ENCODE data around the gene SCYL2.
"Not testable (repeated sequence)": the region's sequence is repeated elsewhere in the genome, so short reads cannot be mapped to it uniquely, and the experiment has no call there.

SCYL2 gene

DNA sequence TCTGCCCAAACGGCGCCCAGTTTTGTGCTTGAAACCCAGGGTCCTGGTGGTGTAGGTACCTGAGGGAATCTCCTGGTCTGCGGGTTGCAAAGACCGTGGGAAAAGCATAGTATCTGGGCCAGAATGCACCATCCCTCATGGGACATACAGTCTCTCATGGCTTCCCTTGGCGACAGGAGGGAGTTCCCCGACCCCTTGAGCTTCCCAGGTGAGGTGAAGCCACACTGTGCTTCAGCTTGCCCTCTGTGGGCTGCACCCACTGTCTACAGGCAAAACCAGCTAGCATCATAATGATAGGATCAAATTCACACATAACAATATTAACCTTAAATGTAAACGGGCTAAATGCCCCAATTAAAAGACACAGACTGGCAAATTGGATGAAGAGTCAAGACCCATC, 37.4 kb downstream of the SCYL2 start:
- not testable (repeated sequence) for H3K4me1 ChIP-seq (ENCODE audit: control insufficient read depth, insufficient read depth, low read length, poor library complexity, severe bottlenecking); H3K27ac ChIP-seq (ENCODE audit: insufficient read depth, low read length, poor library complexity, severe bottlenecking); DNase-seq; H3K27me3 ChIP-seq (replicated peaks; ENCODE audit: control insufficient read depth, insufficient read depth, low read length, poor library complexity, severe bottlenecking); H3K9me3 ChIP-seq (ENCODE audit: control insufficient read depth, low read length); H3K4me3 ChIP-seq (ENCODE audit: insufficient read depth, low read depth, low read length, poor library complexity, severe bottlenecking)
- H3K36me3 ChIP-seq (ENCODE audit: control insufficient read depth, insufficient read depth, low read length), result peaks cover 18% of the 10 kb centered on the region

GRCh38 chr12:100308138-100308537, 41.2 kb downstream of the SCYL2 start:
- not testable (repeated sequence) for H3K27me3 ChIP-seq (replicated peaks; ENCODE audit: control insufficient read depth, insufficient read depth, low read length, poor library complexity, severe bottlenecking); H3K4me1 ChIP-seq (ENCODE audit: control insufficient read depth, insufficient read depth, low read length, poor library complexity, severe bottlenecking); H3K27ac ChIP-seq (ENCODE audit: insufficient read depth, low read length, poor library complexity, severe bottlenecking)

GRCh38 chr12:100311317-100311716, 44.3 kb downstream of the SCYL2 start:
- H3K4me3 ChIP-seq (ENCODE audit: insufficient read depth, low read depth, low read length, poor library complexity, severe bottlenecking), result no peak overlapping the region
- DNase-seq, result no peak
- peaks cover 7% of the 10 kb centered on the region for H3K36me3 ChIP-seq (ENCODE audit: control insufficient read depth, insufficient read depth, low read length)
- H3K27me3 ChIP-seq (replicated peaks; ENCODE audit: control insufficient read depth, insufficient read depth, low read length, poor library complexity, severe bottlenecking), result no peaks in the 10 kb centered on the region
- H3K27ac ChIP-seq (ENCODE audit: insufficient read depth, low read length, poor library complexity, severe bottlenecking), result no peak overlapping the region
- H3K9me3 ChIP-seq (ENCODE audit: control insufficient read depth, low read length), result no peaks in the 10 kb centered on the region
- no peaks in the 10 kb centered on the region for H3K4me1 ChIP-seq (ENCODE audit: control insufficient read depth, insufficient read depth, low read length, poor library complexity, severe bottlenecking)

More at GRCh38 chr12:100308138-100308537, 41.2 kb downstream of the SCYL2 start:
- not testable (repeated sequence) for DNase-seq; H3K4me3 ChIP-seq (ENCODE audit: insufficient read depth, low read depth, low read length, poor library complexity, severe bottlenecking); H3K9me3 ChIP-seq (ENCODE audit: control insufficient read depth, low read length)
- H3K36me3 ChIP-seq (ENCODE audit: control insufficient read depth, insufficient read depth, low read length), result peaks cover 11% of the 10 kb centered on the region

GRCh38 chr12:100317371-100317770, 50.4 kb downstream of the SCYL2 start:
- no peaks in the 10 kb centered on the region for H3K27me3 ChIP-seq (replicated peaks; ENCODE audit: control insufficient read depth, insufficient read depth, low read length, poor library complexity, severe bottlenecking)
- peaks cover 8% of the 10 kb centered on the region for H3K36me3 ChIP-seq (ENCODE audit: control insufficient read depth, insufficient read depth, low read length)
- no peak overlapping the region for H3K4me3 ChIP-seq (ENCODE audit: insufficient read depth, low read depth, low read length, poor library complexity, severe bottlenecking)
- H3K4me1 ChIP-seq (ENCODE audit: control insufficient read depth, insufficient read depth, low read length, poor library complexity, severe bottlenecking), result no peaks in the 10 kb centered on the region
- H3K9me3 ChIP-seq (ENCODE audit: control insufficient read depth, low read length), result no peaks in the 10 kb centered on the region
- DNase-seq, result no peak
- no peak overlapping the region for H3K27ac ChIP-seq (ENCODE audit: insufficient read depth, low read length, poor library complexity, severe bottlenecking)

GRCh38 chr12:100324498-100324897, 57.5 kb downstream of the SCYL2 start:
- no peak overlapping the region for H3K4me3 ChIP-seq (ENCODE audit: insufficient read depth, low read depth, low read length, poor library complexity, severe bottlenecking)
- no peaks in the 10 kb centered on the region for H3K4me1 ChIP-seq (ENCODE audit: control insufficient read depth, insufficient read depth, low read length, poor library complexity, severe bottlenecking)
- DNase-seq, result no peak
- H3K27ac ChIP-seq (ENCODE audit: insufficient read depth, low read length, poor library complexity, severe bottlenecking), result no peak overlapping the region
- H3K9me3 ChIP-seq (ENCODE audit: control insufficient read depth, low read length), result no peaks in the 10 kb centered on the region
- peaks cover 22% of the 10 kb centered on the region for H3K36me3 ChIP-seq (ENCODE audit: control insufficient read depth, insufficient read depth, low read length)
- H3K27me3 ChIP-seq (replicated peaks; ENCODE audit: control insufficient read depth, insufficient read depth, low read length, poor library complexity, severe bottlenecking), result no peaks in the 10 kb centered on the region

GRCh38 chr12:100326208-100326607, 59.2 kb downstream of the SCYL2 start:
- Histone ChIP-seq H3K27me3 (replicated peaks; ENCODE audit: control insufficient read depth, insufficient read depth, low read length, poor library complexity, severe bottlenecking) (no peaks in the 10 kb centered on the region), H3K4me3 (ENCODE audit: insufficient read depth, low read depth, low read length, poor library complexity, severe bottlenecking) (no peak overlapping the region), H3K9me3 (ENCODE audit: control insufficient read depth, low read length) (no peaks in the 10 kb centered on the region), H3K4me1 (ENCODE audit: control insufficient read depth, insufficient read depth, low read length, poor library complexity, severe bottlenecking) (no peaks in the 10 kb centered on the region), H3K36me3 (ENCODE audit: control insufficient read depth, insufficient read depth, low read length) (peaks cover 33% of the 10 kb centered on the region), H3K27ac (ENCODE audit: insufficient read depth, low read length, poor library complexity, severe bottlenecking) (no peak overlapping the region)
- no peak for DNase-seq

- H3K27me3 ChIP-seq (replicated peaks; ENCODE audit: control insufficient read depth, insufficient read depth, low read length, poor library complexity, severe bottlenecking), result no peaks in the 10 kb centered on the region
- H3K27ac ChIP-seq (ENCODE audit: insufficient read depth, low read length, poor library complexity, severe bottlenecking), result no peak overlapping the region
- no peak overlapping the region for H3K4me3 ChIP-seq (ENCODE audit: insufficient read depth, low read depth, low read length, poor library complexity, severe bottlenecking)
- H3K9me3 ChIP-seq (ENCODE audit: control insufficient read depth, low read length), result no peaks in the 10 kb centered on the region
- no peak for DNase-seq
- no peaks in the 10 kb centered on the region for H3K4me1 ChIP-seq (ENCODE audit: control insufficient read depth, insufficient read depth, low read length, poor library complexity, severe bottlenecking)
- H3K36me3 ChIP-seq (ENCODE audit: control insufficient read depth, insufficient read depth, low read length), result peaks cover 39% of the 10 kb centered on the region
These were observed 62.8 kb downstream of the SCYL2 start for GRCh38 chr12:100329800-100330199.

DNA sequence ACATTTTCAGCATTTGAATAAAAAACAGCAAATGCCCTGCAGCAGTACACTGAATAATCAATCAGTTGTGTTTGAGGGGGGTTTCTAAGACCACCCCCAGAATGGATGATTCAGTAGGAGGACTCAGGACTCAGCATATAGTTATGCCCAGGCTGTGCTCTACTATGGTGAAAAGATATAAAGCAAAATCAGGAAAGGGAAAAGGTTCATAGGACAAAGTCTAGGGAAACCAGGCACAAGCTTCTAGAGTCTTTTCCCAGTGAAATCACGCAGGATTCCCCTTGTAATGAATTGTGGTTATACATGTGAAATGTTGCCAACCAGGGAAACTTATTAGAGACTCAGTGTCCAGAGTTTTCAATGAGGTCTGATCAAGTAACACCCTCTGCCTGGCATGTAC, 64.9 kb downstream of the SCYL2 start:
- Histone ChIP-seq H3K9me3 (ENCODE audit: control insufficient read depth, low read length) (no peaks in the 10 kb centered on the region), H3K27me3 (replicated peaks; ENCODE audit: control insufficient read depth, insufficient read depth, low read length, poor library complexity, severe bottlenecking) (no peaks in the 10 kb centered on the region), H3K4me3 (ENCODE audit: insufficient read depth, low read depth, low read length, poor library complexity, severe bottlenecking) (no peak overlapping the region), H3K4me1 (ENCODE audit: control insufficient read depth, insufficient read depth, low read length, poor library complexity, severe bottlenecking) (no peaks in the 10 kb centered on the region), H3K36me3 (ENCODE audit: control insufficient read depth, insufficient read depth, low read length) (peaks cover 49% of the 10 kb centered on the region), H3K27ac (ENCODE audit: insufficient read depth, low read length, poor library complexity, severe bottlenecking) (no peak overlapping the region)
- DNase-seq, result no peak

GRCh38 chr12:100332852-100333251, 65.9 kb downstream of the SCYL2 start:
- no peak overlapping the region for H3K27ac ChIP-seq (ENCODE audit: insufficient read depth, low read length, poor library complexity, severe bottlenecking)
- H3K9me3 ChIP-seq (ENCODE audit: control insufficient read depth, low read length), result no peaks in the 10 kb centered on the region
- H3K4me3 ChIP-seq (ENCODE audit: insufficient read depth, low read depth, low read length, poor library complexity, severe bottlenecking), result no peak overlapping the region
- H3K27me3 ChIP-seq (replicated peaks; ENCODE audit: control insufficient read depth, insufficient read depth, low read length, poor library complexity, severe bottlenecking), result no peaks in the 10 kb centered on the region
- no peaks in the 10 kb centered on the region for H3K4me1 ChIP-seq (ENCODE audit: control insufficient read depth, insufficient read depth, low read length, poor library complexity, severe bottlenecking)
- peaks cover 46% of the 10 kb centered on the region for H3K36me3 ChIP-seq (ENCODE audit: control insufficient read depth, insufficient read depth, low read length)
- no peak for DNase-seq

GRCh38 chr12:100337299-100337698, 70.3 kb downstream of the SCYL2 start:
- Histone ChIP-seq H3K4me1 (ENCODE audit: control insufficient read depth, insufficient read depth, low read length, poor library complexity, severe bottlenecking) (no peaks in the 10 kb centered on the region), H3K27ac (ENCODE audit: insufficient read depth, low read length, poor library complexity, severe bottlenecking) (no peak overlapping the region), H3K9me3 (ENCODE audit: control insufficient read depth, low read length) (no peaks in the 10 kb centered on the region), H3K27me3 (replicated peaks; ENCODE audit: control insufficient read depth, insufficient read depth, low read length, poor library complexity, severe bottlenecking) (no peaks in the 10 kb centered on the region), H3K36me3 (ENCODE audit: control insufficient read depth, insufficient read depth, low read length) (peaks cover 24% of the 10 kb centered on the region), H3K4me3 (ENCODE audit: insufficient read depth, low read depth, low read length, poor library complexity, severe bottlenecking) (no peak overlapping the region)
- no peak for DNase-seq

DNA sequence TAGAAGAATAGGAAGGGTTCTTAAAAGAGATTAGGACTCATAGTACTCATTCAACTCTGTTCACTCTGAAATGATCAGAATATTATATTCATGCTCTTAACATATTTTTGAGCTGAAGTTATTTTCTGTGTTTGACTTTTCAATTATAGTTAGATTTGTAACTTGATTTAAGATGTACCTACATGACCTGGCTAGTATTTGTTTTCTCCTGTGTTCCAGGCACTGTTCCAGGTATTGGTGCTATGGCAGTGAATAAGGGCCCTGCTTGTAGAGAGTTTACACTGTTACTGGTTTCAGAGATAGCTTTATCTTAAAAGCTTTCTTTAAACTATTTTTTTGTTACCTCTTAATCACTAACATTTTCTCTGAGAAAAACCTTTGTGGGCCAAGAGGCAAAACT, 70.8 kb downstream of the SCYL2 start:
- Histone ChIP-seq H3K4me3 (ENCODE audit: insufficient read depth, low read depth, low read length, poor library complexity, severe bottlenecking) (no peak overlapping the region), H3K9me3 (ENCODE audit: control insufficient read depth, low read length) (no peaks in the 10 kb centered on the region), H3K36me3 (ENCODE audit: control insufficient read depth, insufficient read depth, low read length) (peaks cover 24% of the 10 kb centered on the region), H3K27me3 (replicated peaks; ENCODE audit: control insufficient read depth, insufficient read depth, low read length, poor library complexity, severe bottlenecking) (no peaks in the 10 kb centered on the region), H3K27ac (ENCODE audit: insufficient read depth, low read length, poor library complexity, severe bottlenecking) (no peak overlapping the region), H3K4me1 (ENCODE audit: control insufficient read depth, insufficient read depth, low read length, poor library complexity, severe bottlenecking) (no peaks in the 10 kb centered on the region)
- DNase-seq, result no peak

Measured in effector memory CD4-positive, alpha-beta T cell (primary cell).